Loucy (cell line): Measurements from ENCODE around the gene CD300C.

Experiments used
- H2AFZ ChIP-seq: fragments of 200-600 bp; sonication (generic); 2 replicates; pipeline ENCODE4 v1.6.0; 2016; ENCODE audit warnings: antibody characterized with exemption, mild to moderate bottlenecking, low read length, moderate library complexity
- H3F3A ChIP-seq: fragments of 200-600 bp; 2 replicates; pipeline ENCODE4 v1.6.0; 2016; ENCODE audit warnings: antibody characterized with exemption, low read depth, mild to moderate bottlenecking
- H3K27me3 ChIP-seq: fragments of 200-600 bp; sonication (generic); 2 replicates; pipeline ENCODE4 v1.6.1; 2014; ENCODE audit warnings: low read length, mild to moderate bottlenecking; ENCODE audit not compliant: insufficient read depth, poor library complexity, severe bottlenecking
- H3K36me3 ChIP-seq: fragments of 200-600 bp; sonication (generic); 2 replicates; pipeline ENCODE4 v1.6.1; 2016; ENCODE audit warnings: low read length; ENCODE audit not compliant: insufficient read depth
- H3K4me1 ChIP-seq: fragments of 200-600 bp; sonication (generic); 2 replicates; pipeline ENCODE4 v1.5.1; 2014; ENCODE audit warnings: low read length, mild to moderate bottlenecking; ENCODE audit not compliant: insufficient read depth, poor library complexity, severe bottlenecking
- H3K4me2 ChIP-seq: fragments of 200-600 bp; sonication (generic); 2 replicates; pipeline ENCODE4 v1.6.0; 2014; ENCODE audit warnings: antibody characterized with exemption, low read length, low read depth, mild to moderate bottlenecking; ENCODE audit not compliant: poor library complexity, severe bottlenecking
- H3K4me3 ChIP-seq: fragments of 200-600 bp; sonication (generic); 2 replicates; pipeline ENCODE4 v1.5.1; 2014; ENCODE audit warnings: low read length, mild to moderate bottlenecking, mixed read lengths; ENCODE audit not compliant: poor library complexity, severe bottlenecking
- H3K79me2 ChIP-seq: fragments of 200-600 bp; sonication (generic); 2 replicates; pipeline ENCODE4 v1.6.1; 2014; ENCODE audit warnings: low read length; ENCODE audit not compliant: insufficient read depth
- H3K9ac ChIP-seq: fragments of 200-600 bp; sonication (generic); 2 replicates; pipeline ENCODE4 v1.6.0; 2014; ENCODE audit warnings: mild to moderate bottlenecking, low read depth, low read length, moderate library complexity; ENCODE audit not compliant: poor library complexity, severe bottlenecking
- H3K9me2 ChIP-seq: fragments of 200-600 bp; sonication (generic); replicated peaks from 2 replicates; pipeline ENCODE4 v1.6.1; 2016; ENCODE audit warnings: low read depth, low read length, mixed read lengths
- H3K9me3 ChIP-seq: fragments of 200-600 bp; sonication (generic); 2 replicates; pipeline ENCODE4 v1.6.1; 2014; ENCODE audit warnings: mild to moderate bottlenecking, antibody characterized with exemption, low read length, low read depth; ENCODE audit not compliant: insufficient read depth
- H4K20me1 ChIP-seq: fragments of 200-600 bp; sonication (generic); 2 replicates; pipeline ENCODE4 v1.6.0; 2014; ENCODE audit warnings: antibody characterized with exemption, low read length, mild to moderate bottlenecking; ENCODE audit not compliant: insufficient read depth, poor library complexity, severe bottlenecking
- CTCF ChIP-seq: fragments of 200-600 bp; sonication (generic); conservative IDR thresholded peaks from 2 replicates; pipeline ENCODE4 v1.5.1; 2014; ENCODE audit warnings: mild to moderate bottlenecking, antibody characterized with exemption, low read length
- EZH2phosphoT487 ChIP-seq: fragments of 200-600 bp; IDR thresholded peaks from 2 replicates; pipeline ENCODE4 v1.6.1; 2018; ENCODE audit warnings: antibody characterized with exemption, mild to moderate bottlenecking, moderate library complexity, borderline replicate concordance

CD300C gene

GRCh38 chr17:74513987-74514631 is 31.8 kb downstream of the CD300C start:
- Histone ChIP-seq H4K20me1 (no peaks in the 10 kb centered on the region), H3K4me3 (no peak overlapping the region), H3K9me3 (peaks cover 3% of the 10 kb centered on the region; the same call in 1 of the 2 replicates), H3K79me2 (no peaks in the 10 kb centered on the region), H3K9ac (no peak overlapping the region), H3K4me2 (no peak overlapping the region), H3K9me2 (no peaks in the 10 kb centered on the region), H3F3A (no peaks in the 10 kb centered on the region), H2AFZ (no peak overlapping the region), H3K27me3 (no peaks in the 10 kb centered on the region), H3K36me3 (no peaks in the 10 kb centered on the region), H3K4me1 (no peaks in the 10 kb centered on the region)
- TF ChIP-seq EZH2phosphoT487 (no peak), CTCF (no peak)

- no peak for TF ChIP-seq EZH2phosphoT487
- TF ChIP-seq CTCF, result no peak
- no peaks in the 10 kb centered on the region for H3F3A ChIP-seq
- H3K27me3 ChIP-seq, result no peaks in the 10 kb centered on the region
- no peak overlapping the region for H2AFZ ChIP-seq
- no peak overlapping the region for H3K9ac ChIP-seq
- no peak overlapping the region for H3K4me3 ChIP-seq
- H3K4me2 ChIP-seq, result no peak overlapping the region
- H3K36me3 ChIP-seq, result no peaks in the 10 kb centered on the region
- H3K4me1 ChIP-seq, result no peaks in the 10 kb centered on the region
- H3K9me2 ChIP-seq, result no peaks in the 10 kb centered on the region
- H3K79me2 ChIP-seq, result no peaks in the 10 kb centered on the region
- no peaks in the 10 kb centered on the region for H4K20me1 ChIP-seq
- peaks cover 3% of the 10 kb centered on the region; the same call in 1 of the 2 replicates for H3K9me3 ChIP-seq
Observed at GRCh38 chr17:74512624-74513091, 33.3 kb downstream of the CD300C start.

- H3K27me3 ChIP-seq, result no peaks in the 10 kb centered on the region
- H3K4me1 ChIP-seq, result no peaks in the 10 kb centered on the region
- H4K20me1 ChIP-seq, result no peaks in the 10 kb centered on the region
- TF ChIP-seq CTCF (no peak), EZH2phosphoT487 (no peak)
- H3K4me3 ChIP-seq, result no peak overlapping the region
- peaks cover 3% of the 10 kb centered on the region; the same call in 1 of the 2 replicates for H3K9me3 ChIP-seq
- no peaks in the 10 kb centered on the region for H3F3A ChIP-seq
- no peak overlapping the region for H3K9ac ChIP-seq
- no peak overlapping the region for H2AFZ ChIP-seq
- no peaks in the 10 kb centered on the region for H3K9me2 ChIP-seq
- no peaks in the 10 kb centered on the region for H3K36me3 ChIP-seq
- no peaks in the 10 kb centered on the region for H3K79me2 ChIP-seq
- H3K4me2 ChIP-seq, result no peak overlapping the region
Observed at GRCh38 chr17:74512036-74512435, 33.9 kb downstream of the CD300C start.
